OCI-LY1 (cell line): ENCODE measurements around the gene CEACAM19.

Experiments used
- H2AFZ ChIP-seq: fragments of 200-600 bp; sonication (generic), shearing (Covaris generic); 2 replicates; pipeline ENCODE4 v1.6.0; 2014; ENCODE audit warnings: antibody characterized with exemption, mild to moderate bottlenecking, low read length
- H3F3A ChIP-seq: fragments of 200-600 bp; sonication (generic), shearing (Covaris generic); 2 replicates; pipeline ENCODE4 v1.6.0; 2014; ENCODE audit warnings: mild to moderate bottlenecking, antibody characterized with exemption, low read length, moderate library complexity; ENCODE audit not compliant: insufficient read depth
- H3K27ac ChIP-seq: fragments of 200-600 bp; sonication (generic); 2 replicates; pipeline ENCODE4 v1.5.1; 2014; ENCODE audit warnings: low read length, mixed run types, mild to moderate bottlenecking, low read depth; ENCODE audit not compliant: poor library complexity, severe bottlenecking
- H3K27me3 ChIP-seq: fragments of 200-600 bp; sonication (generic); 2 replicates; pipeline ENCODE4 v1.6.0; 2014; ENCODE audit warnings: antibody characterized with exemption, mild to moderate bottlenecking, low read length, moderate library complexity; ENCODE audit not compliant: insufficient read depth
- H3K36me3 ChIP-seq: fragments of 200-600 bp; sonication (generic); 2 replicates; pipeline ENCODE4 v1.6.1; 2014; ENCODE audit warnings: mild to moderate bottlenecking, antibody characterized with exemption, low read length, moderate library complexity, mixed read lengths; ENCODE audit not compliant: insufficient read depth
- H3K4me1 ChIP-seq: fragments of 200-600 bp; sonication (generic); 2 replicates; pipeline ENCODE4 v1.5.1; 2014; ENCODE audit warnings: mild to moderate bottlenecking, low read length, moderate library complexity; ENCODE audit not compliant: insufficient read depth, severe bottlenecking
- H3K4me2 ChIP-seq: fragments of 200-600 bp; sonication (generic), shearing (Covaris generic); 2 replicates; pipeline ENCODE4 v1.6.1; 2014; ENCODE audit warnings: low read length
- H3K4me3 ChIP-seq: fragments of 200-600 bp; sonication (generic); 2 replicates; pipeline ENCODE4 v1.5.1; 2014; ENCODE audit warnings: low read length, low read depth, mild to moderate bottlenecking, mixed read lengths; ENCODE audit not compliant: poor library complexity, severe bottlenecking
- H3K79me2 ChIP-seq: fragments of 200-600 bp; shearing (Covaris generic); 2 replicates; pipeline ENCODE4 v1.6.1; 2016; ENCODE audit warnings: mixed run types, low read length, mixed read lengths; ENCODE audit not compliant: insufficient read depth
- H3K9ac ChIP-seq: fragments of 200-600 bp; sonication (generic), shearing (Covaris generic); 2 replicates; pipeline ENCODE4 v1.6.1; 2014; ENCODE audit warnings: mild to moderate bottlenecking, low read length, mixed read lengths
- H3K9me2 ChIP-seq: fragments of 200-600 bp; sonication (generic), shearing (Covaris generic); 2 replicates; pipeline ENCODE4 v1.6.1; 2014; ENCODE audit warnings: low read depth, mild to moderate bottlenecking, low read length, mixed read lengths
- H3K9me3 ChIP-seq: fragments of 200-600 bp; shearing (Covaris generic); 2 replicates; pipeline ENCODE4 v1.6.1; 2014; ENCODE audit warnings: low read length, mixed read lengths
- H4K20me1 ChIP-seq: fragments of 200-600 bp; sonication (generic), shearing (Covaris generic); 2 replicates; pipeline ENCODE4 v1.6.0; 2016; ENCODE audit warnings: mild to moderate bottlenecking, low read length; ENCODE audit not compliant: insufficient read depth
- CTCF ChIP-seq: fragments of 200-600 bp; sonication (generic), shearing (Covaris generic); IDR thresholded peaks from 2 replicates; pipeline ENCODE4 v1.5.1; 2017; ENCODE audit warnings: mild to moderate bottlenecking, antibody characterized with exemption, low read length, moderate library complexity, mixed read lengths
- EZH2 ChIP-seq: fragments of 200-600 bp; sonication (generic), shearing (Covaris generic); IDR thresholded peaks from 2 replicates; pipeline ENCODE4 v1.8.0; 2017; ENCODE audit warnings: borderline replicate concordance, mixed run types, mild to moderate bottlenecking, antibody characterized with exemption, low read length, moderate library complexity, mixed read lengths

CEACAM19 gene

GRCh38 chr19:44635581-44636438 is 35.5 kb upstream of the CEACAM19 start:
- Histone ChIP-seq H3K9me3 (no peaks in the 10 kb centered on the region), H3K9me2 (no peaks in the 10 kb centered on the region), H4K20me1 (no peaks in the 10 kb centered on the region), H3K4me1 (no peaks in the 10 kb centered on the region), H3K9ac (no peak overlapping the region), H3F3A (no peaks in the 10 kb centered on the region), H3K4me2 (no peak overlapping the region), H3K36me3 (no peaks in the 10 kb centered on the region), H3K79me2 (no peaks in the 10 kb centered on the region), H3K27me3 (no peaks in the 10 kb centered on the region), H2AFZ (no peak overlapping the region), H3K27ac (no peak overlapping the region), H3K4me3 (no peak overlapping the region)
- TF ChIP-seq CTCF (no peak), EZH2 (no peak)

- H3K27me3 ChIP-seq = no peaks in the 10 kb centered on the region
- H3K9me2 ChIP-seq = no peaks in the 10 kb centered on the region
- TF ChIP-seq EZH2 (no peak), CTCF (no peak)
- H3K4me1 ChIP-seq = no peaks in the 10 kb centered on the region
- no peak overlapping the region for H3K9ac ChIP-seq
- H2AFZ ChIP-seq = no peak overlapping the region
- no peak overlapping the region for H3K4me3 ChIP-seq
- H3K9me3 ChIP-seq = no peaks in the 10 kb centered on the region
- H3K27ac ChIP-seq = no peak overlapping the region
- no peak overlapping the region for H3K4me2 ChIP-seq
- H3K36me3 ChIP-seq = no peaks in the 10 kb centered on the region
- no peaks in the 10 kb centered on the region for H3F3A ChIP-seq
- H4K20me1 ChIP-seq = no peaks in the 10 kb centered on the region
- H3K79me2 ChIP-seq = no peaks in the 10 kb centered on the region
Observed at GRCh38 chr19:44636439-44637389, 34.6 kb upstream of the CEACAM19 start.

GRCh38 chr19:44637390-44637764 is 33.9 kb upstream of the CEACAM19 start:
- H3K27ac ChIP-seq = no peak overlapping the region
- no peaks in the 10 kb centered on the region for H3F3A ChIP-seq
- H3K9me3 ChIP-seq = no peaks in the 10 kb centered on the region
- H3K27me3 ChIP-seq = no peaks in the 10 kb centered on the region
- H3K4me2 ChIP-seq = no peak overlapping the region
- H2AFZ ChIP-seq = no peak overlapping the region
- no peaks in the 10 kb centered on the region for H3K9me2 ChIP-seq
- no peaks in the 10 kb centered on the region for H3K79me2 ChIP-seq
- no peak overlapping the region for H3K9ac ChIP-seq
- H3K36me3 ChIP-seq = no peaks in the 10 kb centered on the region
- H4K20me1 ChIP-seq = no peaks in the 10 kb centered on the region
- H3K4me1 ChIP-seq = no peaks in the 10 kb centered on the region
- TF ChIP-seq CTCF = no peak
- TF ChIP-seq EZH2 = no peak
- no peak overlapping the region for H3K4me3 ChIP-seq
